Lower leg skin (tissue), 4 donors: ENCODE data around the gene P3H4. TPM values are rescaled to one million over a fixed set of nuclear protein-coding genes. Genes with fewer than 3 reads are reported as not detected.

ENCODE experiments used
- DNase-seq, 2 donors: peaks; one replicate each; pipeline ENCODE4 v3.0.0-alpha.2; 2019; ENCODE audit warnings: low spot score in 2 of 2
- H3K4me3 ChIP-seq: fragments of 200-600 bp; sonication (generic); 2 replicates; pipeline ENCODE4 v1.5.1; 2017; ENCODE audit warnings: mild to moderate bottlenecking, low read depth; ENCODE audit not compliant: poor library complexity, severe bottlenecking
- CTCF ChIP-seq, 3 donors: fragments of 450-650 bp; IDR thresholded peaks; one replicate each; pipeline ENCODE4 v1.5.1; 2016; ENCODE audit warnings: antibody characterized with exemption in 3 of 3, mild to moderate bottlenecking in 3 of 3, moderate library complexity in 2 of 3
- POLR2A ChIP-seq, 2 donors: fragments of 450-650 bp; IDR thresholded peaks; one replicate each; pipeline ENCODE4 v1.6.1; 2016 to 2017; ENCODE audit warnings: antibody characterized with exemption in 2 of 2, mild to moderate bottlenecking in 1 of 2, moderate library complexity in 1 of 2
- WGBS, 2 donors: methylation state at CpG; one replicate each; pipeline ENCODE4 v1.1.5; 2018; 5-methylcytosine and 5-hydroxymethylcytosine counted together
- intact Hi-C: fragments of 100-400 bp; cut with DNase I; formaldehyde crosslinking; loops from one replicate; pipeline ENCODE4 v1.15.0; 2023; ENCODE audit warnings: low total_unique reads
- total RNA-seq, 4 donors: library from RNA; depleted of rRNA; stranded (reverse); fragments of >200 nt; gene quantifications; one replicate each; pipeline ENCODE4 v1.1.0, GENCODE V29; 2016

Gene P3H4
- total RNA-seq, 4 donors from 2014 or later: 12.8 to 14.5 (median 13.2) TPM

DNA sequence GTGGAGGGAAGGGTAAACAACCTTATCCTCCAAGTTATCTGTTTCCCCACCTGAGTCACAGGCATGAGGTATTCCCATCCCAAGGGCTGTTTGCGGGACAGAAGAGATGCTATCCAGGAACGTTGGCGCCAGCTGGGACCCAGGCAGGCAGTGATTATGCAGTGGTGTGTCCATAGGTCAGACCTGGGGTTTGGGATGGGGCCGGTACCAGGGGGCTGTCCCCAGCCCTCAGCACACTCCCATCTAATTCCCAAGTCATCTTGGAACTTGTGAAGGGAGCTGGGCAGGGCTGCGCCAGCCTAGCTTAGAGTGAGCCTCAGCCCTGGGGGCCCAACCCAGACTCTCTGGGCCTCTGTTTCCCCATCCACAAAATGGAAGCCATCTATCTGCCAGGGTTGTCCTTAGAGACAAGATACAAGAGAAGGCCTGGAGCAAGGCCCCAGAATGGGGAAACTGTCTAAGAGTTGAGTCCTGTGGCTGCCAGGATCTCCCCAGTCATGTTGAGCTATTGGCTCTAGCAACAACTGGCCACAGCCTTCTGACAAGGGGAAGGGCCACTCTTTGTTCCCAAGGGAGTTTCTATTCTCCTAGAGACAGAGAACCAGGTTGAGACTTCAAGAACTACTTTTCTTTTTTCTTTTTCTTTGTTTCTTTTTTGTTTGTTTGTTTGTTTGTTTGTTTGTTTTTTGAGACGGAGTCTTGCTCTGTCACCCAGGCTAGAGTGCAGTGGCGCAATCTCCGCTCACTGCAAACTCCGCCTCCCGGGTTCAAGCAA is 15.4 kb downstream of the P3H4 start:
- 81 to 92% methylated on average over 10 of the region's 10 CpGs for WGBS, 2 donors
- no peak overlapping the region for H3K4me3 ChIP-seq
- TF ChIP-seq CTCF (IDR thresholded peaks at IDR 0.05) (no peak), POLR2A (IDR thresholded peaks at IDR 0.05) (no peak)
- no peak for DNase-seq
- intact Hi-C loops: no loop called here

DNA sequence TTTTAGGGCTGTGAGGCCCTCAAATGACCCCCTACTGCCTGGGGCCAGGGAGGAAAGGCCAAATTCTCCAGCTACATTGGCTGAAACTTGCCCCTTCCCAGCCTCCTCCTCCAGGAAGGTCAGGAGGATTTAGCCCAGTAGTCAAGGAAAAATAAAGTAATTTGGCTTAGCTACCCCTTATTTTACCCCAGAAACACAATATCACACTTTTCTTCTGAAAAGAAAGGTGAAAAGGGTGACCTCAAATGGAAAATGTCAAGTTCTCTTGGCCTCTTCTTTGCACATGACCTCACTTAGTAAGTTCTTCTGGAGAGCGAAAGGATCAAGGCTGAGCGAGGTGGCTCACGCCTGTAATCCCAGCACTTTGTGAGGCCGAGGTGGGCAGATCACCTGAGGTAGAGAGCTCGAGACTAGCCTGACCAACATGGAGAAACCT is 17.2 kb downstream of the P3H4 start:
- TF ChIP-seq POLR2A (IDR thresholded peaks at IDR 0.05): no peak
- TF ChIP-seq CTCF (IDR thresholded peaks at IDR 0.05): no peak
- intact Hi-C loops: no loop called here
- 92 to 93% methylated on average over 5 of the region's 5 CpGs for WGBS, 2 donors
- no peak for DNase-seq
- H3K4me3 ChIP-seq: no peak overlapping the region

DNA sequence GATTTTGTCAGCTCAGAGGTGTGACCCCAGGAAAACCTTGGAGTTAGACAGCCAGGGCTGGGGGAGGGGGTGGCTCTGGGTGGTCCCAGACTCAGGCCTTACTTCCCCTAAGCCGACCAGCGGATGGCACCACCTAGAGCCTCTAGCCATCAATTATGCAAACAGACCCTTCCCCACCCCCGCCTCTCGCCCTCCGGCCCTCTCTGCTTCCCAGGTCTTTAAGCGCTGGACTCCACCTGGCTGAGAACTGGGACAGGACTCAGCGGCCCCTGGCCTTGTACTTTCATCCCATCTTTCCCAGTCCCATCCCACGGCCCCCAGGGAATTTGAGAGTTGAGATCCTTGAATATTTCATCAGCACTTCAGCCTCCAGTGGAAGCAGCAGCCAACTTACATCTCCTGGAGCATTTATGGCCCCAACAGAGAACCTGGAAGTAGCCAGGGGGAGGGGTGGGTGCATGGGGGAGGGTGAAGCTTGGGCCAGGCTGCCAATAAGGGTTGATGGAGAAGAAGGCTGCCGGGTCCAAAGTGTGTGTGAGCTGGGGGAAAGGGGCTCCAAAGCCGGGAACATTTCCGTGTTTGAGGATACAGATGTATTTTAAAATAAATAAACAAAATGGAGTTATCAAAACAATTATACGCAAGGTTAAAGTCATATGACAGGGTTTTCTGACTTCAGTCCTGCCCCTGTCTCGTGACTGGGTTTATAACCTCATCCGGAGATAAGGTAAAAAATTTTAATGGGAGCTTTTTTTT is 17.8 kb downstream of the P3H4 start:
- DNase-seq: no peak
- intact Hi-C loops: no loop called here
- 40 to 59% methylated on average over 14 of the region's 14 CpGs for WGBS, 2 donors
- H3K4me3 ChIP-seq: no peak overlapping the region
- TF ChIP-seq POLR2A (IDR thresholded peaks at IDR 0.05): no peak
- no peak for TF ChIP-seq CTCF (IDR thresholded peaks at IDR 0.05)

DNA sequence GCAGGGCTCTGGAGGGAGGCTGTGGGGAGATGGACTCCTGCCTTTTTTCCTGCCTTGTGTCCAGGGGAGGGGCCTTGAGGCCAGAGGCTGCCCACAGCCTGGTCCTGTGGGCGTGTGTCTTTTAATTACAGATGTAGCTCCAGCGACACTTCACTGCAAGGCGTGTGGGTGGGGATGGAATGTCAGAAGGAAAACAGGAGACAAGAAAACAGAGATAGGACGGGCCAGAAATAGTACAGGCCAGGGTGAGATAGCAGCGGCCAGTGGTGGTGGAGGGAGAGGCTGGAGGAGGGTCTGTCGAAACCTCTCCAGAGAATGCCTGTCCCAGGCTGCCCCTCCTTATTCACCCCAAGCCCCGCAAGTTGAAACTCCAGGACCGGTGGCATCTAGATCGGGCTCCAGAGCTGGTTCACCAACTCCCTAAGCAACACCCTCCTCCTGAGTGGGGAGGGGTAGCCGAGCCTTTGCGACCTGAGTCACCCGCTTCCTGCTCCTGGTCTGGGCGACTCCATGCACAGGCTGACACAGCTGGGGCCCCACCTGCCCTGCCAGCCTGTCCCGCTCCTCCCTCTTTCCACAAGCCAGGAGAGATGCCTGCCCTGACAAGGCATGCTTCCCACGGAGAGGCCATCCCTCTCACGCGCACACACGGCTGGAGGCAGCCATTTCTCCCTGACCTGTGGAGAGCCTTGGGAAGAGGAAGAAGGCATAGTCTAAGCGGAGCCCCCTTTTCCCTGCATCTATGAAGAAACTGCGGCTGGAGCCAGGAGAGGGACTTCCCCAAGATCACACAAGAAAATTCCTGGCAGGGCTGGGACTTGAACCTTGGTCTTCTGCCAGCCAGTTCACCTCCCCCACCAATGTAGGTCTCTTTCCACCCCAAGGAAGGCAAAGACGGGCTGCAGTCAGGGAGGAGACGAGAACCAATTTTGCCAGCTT is 18.6 kb downstream of the P3H4 start:
- no peak for DNase-seq
- TF ChIP-seq POLR2A (IDR thresholded peaks at IDR 0.05) (no peak), CTCF (IDR thresholded peaks at IDR 0.05) (no peak)
- intact Hi-C loops: no loop called here
- no peak overlapping the region for H3K4me3 ChIP-seq
- WGBS, 2 donors: 29 to 31% methylated on average over 21 to 22 of the region's 22 CpGs

- intact Hi-C loops: no loop called here
- DNase-seq: no peak
- TF ChIP-seq POLR2A (IDR thresholded peaks at IDR 0.05) (no peak), CTCF (IDR thresholded peaks at IDR 0.05) (no peak)
- WGBS, 2 donors: 22% methylated on average over 4 of the region's 4 CpGs
- no peak overlapping the region for H3K4me3 ChIP-seq
Measured at GRCh38 chr17:41787021-41787418, 24.7 kb downstream of the P3H4 start.
